Esophagus squamous epithelium (tissue), 4 donors: ENCODE measurements around the gene KAZN.

Experiments
- CTCF ChIP-seq, 6 experiments: fragments of 450-650 bp in 4 of 6; fragments of 200-600 bp in 2 of 6; sonication (generic) in 2 of 6; IDR thresholded peaks; one replicate each; pipeline ENCODE4 v1.5.1; 2016 to 2019; ENCODE audit warnings: antibody characterized with exemption in 6 of 6, mild to moderate bottlenecking in 4 of 6, moderate library complexity in 4 of 6
- POLR2A ChIP-seq, 4 donors: fragments of 450-650 bp; IDR thresholded peaks; one replicate each; pipeline ENCODE4 v1.6.1; 2017; ENCODE audit warnings: antibody characterized with exemption in 4 of 4, mild to moderate bottlenecking in 4 of 4, moderate library complexity in 3 of 4

- peak in 1 of 4 donors; percentile 21 for TF ChIP-seq POLR2A (IDR thresholded peaks at IDR 0.05)
- TF ChIP-seq CTCF (IDR thresholded peaks at IDR 0.05), result peak; percentile 38 to 74 (median 58)
Observed at GRCh38 chr1:15153842-15154479, 555.5 kb downstream of the KAZN start.
